ENCODE results near the gene ISOC2.

ISOC2 gene

GRCh38 chr19:55490478-55491432 lies 29.3 kb upstream of the ISOC2 start:
- in situ Hi-C loops (cut with MboI; ENCODE audit: low sequenced_read_pairs), result no loop called here

- in situ Hi-C loops (cut with MboI; ENCODE audit: low sequenced_read_pairs), result no loop called here
Observed at GRCh38 chr19:55489711-55490477, 28.5 kb upstream of the ISOC2 start.

GRCh38 chr19:55488986-55489710 lies 27.7 kb upstream of the ISOC2 start:
- in situ Hi-C loops (cut with MboI; ENCODE audit: low sequenced_read_pairs), result no loop called here

GRCh38 chr19:55487924-55488687 lies 26.7 kb upstream of the ISOC2 start, which contains the start of gene SSC5D:
Gene SSC5D, plus strand, starts transcription at chr19:55488436. Its CDS starts 154 bp downstream, at chr19:55488590.
- in situ Hi-C loops (cut with MboI; ENCODE audit: low sequenced_read_pairs), result no loop called here

- in situ Hi-C loops (cut with MboI; ENCODE audit: low sequenced_read_pairs), result no loop called here
Observed at GRCh38 chr19:55486971-55487923, 25.8 kb upstream of the ISOC2 start.

GRCh38 chr19:55486043-55486970 lies 24.9 kb upstream of the ISOC2 start:
- in situ Hi-C loops (cut with MboI; ENCODE audit: low sequenced_read_pairs), result no loop called here

GRCh38 chr19:55485439-55486011 lies 24.1 kb upstream of the ISOC2 start:
- in situ Hi-C loops (cut with MboI; ENCODE audit: low sequenced_read_pairs), result no loop called here

GRCh38 chr19:55484593-55485438 lies 23.4 kb upstream of the ISOC2 start, which contains the start of gene NAT14:
Gene NAT14, plus strand, starts transcription at chr19:55485188. Its CDS starts 521 bp downstream, at chr19:55485709.
- in situ Hi-C loops (cut with MboI; ENCODE audit: low sequenced_read_pairs), result no loop called here

GRCh38 chr19:55483706-55484592 lies 22.5 kb upstream of the ISOC2 start:
- in situ Hi-C loops (cut with MboI; ENCODE audit: low sequenced_read_pairs), result no loop called here

GRCh38 chr19:55482967-55483705 lies 21.7 kb upstream of the ISOC2 start:
- in situ Hi-C loops (cut with MboI; ENCODE audit: low sequenced_read_pairs), result no loop called here

- in situ Hi-C loops (cut with MboI; ENCODE audit: low sequenced_read_pairs), result no loop called here
Observed at GRCh38 chr19:55482156-55482961, 20.9 kb upstream of the ISOC2 start.

GRCh38 chr19:55481794-55482155 lies 20.3 kb upstream of the ISOC2 start:
- in situ Hi-C loops (cut with MboI; ENCODE audit: low sequenced_read_pairs), result no loop called here

GRCh38 chr19:55481148-55481793 lies 19.8 kb upstream of the ISOC2 start:
- in situ Hi-C loops (cut with MboI; ENCODE audit: low sequenced_read_pairs), result no loop called here

Data from hTERT RPE-1 (cell line).